AG20443 (cell line): Measurements from ENCODE around the gene LRFN3.
"Not testable (repeated sequence)": the region's sequence is repeated elsewhere in the genome, so short reads cannot be mapped to it uniquely, and the experiment has no call there.

Source experiments
- DNase-seq: peaks from one replicate; pipeline ENCODE4 v3.0.0; 2012; ENCODE audit warnings: low spot score, mixed read lengths

LRFN3 gene

GRCh38 chr19:35905178-35905727, 30.9 kb upstream of the LRFN3 start:
- no peak for DNase-seq

- no peak for DNase-seq
These were observed 28.8 kb upstream of the LRFN3 start for GRCh38 chr19:35907377-35907745.

GRCh38 chr19:35908010-35908441, 28.1 kb upstream of the LRFN3 start, which contains the start of gene TYROBP:
Gene TYROBP (minus strand): TSS chr19:35908295. CDS start chr19:35908228, 67 bp downstream.
- no peak for DNase-seq

GRCh38 chr19:35908973-35909683, 27.0 kb upstream of the LRFN3 start:
- no peak for DNase-seq

GRCh38 chr19:35909684-35910035, 26.5 kb upstream of the LRFN3 start:
- DNase-seq: no peak

GRCh38 chr19:35910355-35910754, 25.8 kb upstream of the LRFN3 start:
- DNase-seq: not testable (repeated sequence)

- no peak for DNase-seq
These were observed 25.0 kb upstream of the LRFN3 start for GRCh38 chr19:35911173-35911572.

- no peak for DNase-seq
These were observed 24.4 kb upstream of the LRFN3 start for GRCh38 chr19:35911790-35912189.

GRCh38 chr19:35913589-35913988, 22.6 kb upstream of the LRFN3 start:
- no peak for DNase-seq

GRCh38 chr19:35915443-35915842, 20.7 kb upstream of the LRFN3 start:
- no peak for DNase-seq

- DNase-seq: no peak
These were observed 16.9 kb upstream of the LRFN3 start for GRCh38 chr19:35919306-35919705.

GRCh38 chr19:35921012-35921411, 15.2 kb upstream of the LRFN3 start:
- DNase-seq: no peak

- DNase-seq: no peak
These were observed 10.7 kb upstream of the LRFN3 start for GRCh38 chr19:35925501-35925900.

- DNase-seq: no peak
These were observed 7.7 kb upstream of the LRFN3 start for GRCh38 chr19:35928507-35928906.

- DNase-seq: no peak
These were observed 6.3 kb upstream of the LRFN3 start for GRCh38 chr19:35929876-35930275.

GRCh38 chr19:35931161-35931873, 4.9 kb upstream of the LRFN3 start:
- DNase-seq: peak; percentile 100

- DNase-seq: no peak
These were observed 4.3 kb upstream of the LRFN3 start for GRCh38 chr19:35931874-35932202.

- no peak for DNase-seq
These were observed 3.8 kb upstream of the LRFN3 start for GRCh38 chr19:35932291-35932936.

- no peak for DNase-seq
These were observed 629 bp downstream of the LRFN3 start for GRCh38 chr19:35936738-35937268.

GRCh38 chr19:35937345-35938281, 1.4 kb downstream of the LRFN3 start:
- no peak for DNase-seq
